ENCODE data around the gene ARHGEF28.

DNA sequence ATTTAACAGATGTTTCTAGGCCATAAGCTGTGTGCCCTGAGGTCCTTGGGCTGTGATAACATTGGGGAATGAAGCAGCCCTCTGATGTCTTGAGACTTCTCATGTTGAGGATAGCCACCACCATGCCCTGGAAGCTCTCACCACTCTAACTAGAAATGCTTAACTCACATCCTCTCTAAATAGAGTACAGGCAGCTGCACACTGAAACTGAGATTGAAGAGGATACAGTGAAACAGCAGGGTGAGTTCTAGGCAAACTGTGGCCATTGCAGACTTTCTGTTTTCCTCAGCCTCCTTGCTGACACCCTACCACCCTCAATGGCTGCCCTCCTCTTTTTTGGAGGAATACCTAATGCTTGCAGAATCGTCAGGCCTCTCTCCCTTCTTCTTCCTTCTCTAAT lies 38.1 kb upstream of the ARHGEF28 start:
- TF ChIP-seq, protein P1, sequence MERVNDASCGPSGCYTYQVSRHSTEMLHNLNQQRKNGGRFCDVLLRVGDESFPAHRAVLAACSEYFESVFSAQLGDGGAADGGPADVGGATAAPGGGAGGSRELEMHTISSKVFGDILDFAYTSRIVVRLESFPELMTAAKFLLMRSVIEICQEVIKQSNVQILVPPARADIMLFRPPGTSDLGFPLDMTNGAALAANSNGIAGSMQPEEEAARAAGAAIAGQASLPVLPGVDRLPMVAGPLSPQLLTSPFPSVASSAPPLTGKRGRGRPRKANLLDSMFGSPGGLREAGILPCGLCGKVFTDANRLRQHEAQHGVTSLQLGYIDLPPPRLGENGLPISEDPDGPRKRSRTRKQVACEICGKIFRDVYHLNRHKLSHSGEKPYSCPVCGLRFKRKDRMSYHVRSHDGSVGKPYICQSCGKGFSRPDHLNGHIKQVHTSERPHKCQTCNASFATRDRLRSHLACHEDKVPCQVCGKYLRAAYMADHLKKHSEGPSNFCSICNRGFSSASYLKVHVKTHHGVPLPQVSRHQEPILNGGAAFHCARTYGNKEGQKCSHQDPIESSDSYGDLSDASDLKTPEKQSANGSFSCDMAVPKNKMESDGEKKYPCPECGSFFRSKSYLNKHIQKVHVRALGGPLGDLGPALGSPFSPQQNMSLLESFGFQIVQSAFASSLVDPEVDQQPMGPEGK (CRISPR knock-in tag; IDR thresholded peaks at IDR 0.05; ENCODE audit: borderline replicate concordance), result no peak
- no peak for TF ChIP-seq ZFP3 (CRISPR knock-in tag; IDR thresholded peaks at IDR 0.05)
- TF ChIP-seq, protein P2, sequence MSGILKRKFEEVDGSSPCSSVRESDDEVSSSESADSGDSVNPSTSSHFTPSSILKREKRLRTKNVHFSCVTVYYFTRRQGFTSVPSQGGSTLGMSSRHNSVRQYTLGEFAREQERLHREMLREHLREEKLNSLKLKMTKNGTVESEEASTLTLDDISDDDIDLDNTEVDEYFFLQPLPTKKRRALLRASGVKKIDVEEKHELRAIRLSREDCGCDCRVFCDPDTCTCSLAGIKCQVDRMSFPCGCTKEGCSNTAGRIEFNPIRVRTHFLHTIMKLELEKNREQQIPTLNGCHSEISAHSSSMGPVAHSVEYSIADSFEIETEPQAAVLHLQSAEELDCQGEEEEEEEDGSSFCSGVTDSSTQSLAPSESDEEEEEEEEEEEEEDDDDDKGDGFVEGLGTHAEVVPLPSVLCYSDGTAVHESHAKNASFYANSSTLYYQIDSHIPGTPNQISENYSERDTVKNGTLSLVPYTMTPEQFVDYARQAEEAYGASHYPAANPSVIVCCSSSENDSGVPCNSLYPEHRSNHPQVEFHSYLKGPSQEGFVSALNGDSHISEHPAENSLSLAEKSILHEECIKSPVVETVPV (CRISPR knock-in tag; IDR thresholded peaks at IDR 0.05), result no peak
- TF ChIP-seq BACH2 (CRISPR knock-in tag; IDR thresholded peaks at IDR 0.05; ENCODE audit: borderline replicate concordance), result no peak
- TF ChIP-seq, protein P3, sequence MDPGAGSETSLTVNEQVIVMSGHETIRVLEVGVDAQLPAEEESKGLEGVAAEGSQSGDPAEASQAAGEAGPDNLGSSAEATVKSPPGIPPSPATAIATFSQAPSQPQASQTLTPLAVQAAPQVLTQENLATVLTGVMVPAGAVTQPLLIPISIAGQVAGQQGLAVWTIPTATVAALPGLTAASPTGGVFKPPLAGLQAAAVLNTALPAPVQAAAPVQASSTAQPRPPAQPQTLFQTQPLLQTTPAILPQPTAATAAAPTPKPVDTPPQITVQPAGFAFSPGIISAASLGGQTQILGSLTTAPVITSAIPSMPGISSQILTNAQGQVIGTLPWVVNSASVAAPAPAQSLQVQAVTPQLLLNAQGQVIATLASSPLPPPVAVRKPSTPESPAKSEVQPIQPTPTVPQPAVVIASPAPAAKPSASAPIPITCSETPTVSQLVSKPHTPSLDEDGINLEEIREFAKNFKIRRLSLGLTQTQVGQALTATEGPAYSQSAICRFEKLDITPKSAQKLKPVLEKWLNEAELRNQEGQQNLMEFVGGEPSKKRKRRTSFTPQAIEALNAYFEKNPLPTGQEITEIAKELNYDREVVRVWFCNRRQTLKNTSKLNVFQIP (CRISPR knock-in tag; IDR thresholded peaks at IDR 0.05; ENCODE audit: borderline replicate concordance, low read depth), result no peak
- no peak for TF ChIP-seq ZNF70 (CRISPR knock-in tag; IDR thresholded peaks at IDR 0.05)
- TF ChIP-seq ZNF565 (CRISPR knock-in tag; conservative IDR thresholded peaks at IDR 0.05; ENCODE audit: low read depth), result no peak
- TF ChIP-seq ESRRG (CRISPR knock-in tag; IDR thresholded peaks at IDR 0.05), result no peak
- TF ChIP-seq, protein P4, sequence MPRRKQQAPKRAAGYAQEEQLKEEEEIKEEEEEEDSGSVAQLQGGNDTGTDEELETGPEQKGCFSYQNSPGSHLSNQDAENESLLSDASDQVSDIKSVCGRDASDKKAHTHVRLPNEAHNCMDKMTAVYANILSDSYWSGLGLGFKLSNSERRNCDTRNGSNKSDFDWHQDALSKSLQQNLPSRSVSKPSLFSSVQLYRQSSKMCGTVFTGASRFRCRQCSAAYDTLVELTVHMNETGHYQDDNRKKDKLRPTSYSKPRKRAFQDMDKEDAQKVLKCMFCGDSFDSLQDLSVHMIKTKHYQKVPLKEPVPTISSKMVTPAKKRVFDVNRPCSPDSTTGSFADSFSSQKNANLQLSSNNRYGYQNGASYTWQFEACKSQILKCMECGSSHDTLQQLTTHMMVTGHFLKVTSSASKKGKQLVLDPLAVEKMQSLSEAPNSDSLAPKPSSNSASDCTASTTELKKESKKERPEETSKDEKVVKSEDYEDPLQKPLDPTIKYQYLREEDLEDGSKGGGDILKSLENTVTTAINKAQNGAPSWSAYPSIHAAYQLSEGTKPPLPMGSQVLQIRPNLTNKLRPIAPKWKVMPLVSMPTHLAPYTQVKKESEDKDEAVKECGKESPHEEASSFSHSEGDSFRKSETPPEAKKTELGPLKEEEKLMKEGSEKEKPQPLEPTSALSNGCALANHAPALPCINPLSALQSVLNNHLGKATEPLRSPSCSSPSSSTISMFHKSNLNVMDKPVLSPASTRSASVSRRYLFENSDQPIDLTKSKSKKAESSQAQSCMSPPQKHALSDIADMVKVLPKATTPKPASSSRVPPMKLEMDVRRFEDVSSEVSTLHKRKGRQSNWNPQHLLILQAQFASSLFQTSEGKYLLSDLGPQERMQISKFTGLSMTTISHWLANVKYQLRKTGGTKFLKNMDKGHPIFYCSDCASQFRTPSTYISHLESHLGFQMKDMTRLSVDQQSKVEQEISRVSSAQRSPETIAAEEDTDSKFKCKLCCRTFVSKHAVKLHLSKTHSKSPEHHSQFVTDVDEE (CRISPR knock-in tag; IDR thresholded peaks at IDR 0.05), result no peak
- TF ChIP-seq, protein P5, sequence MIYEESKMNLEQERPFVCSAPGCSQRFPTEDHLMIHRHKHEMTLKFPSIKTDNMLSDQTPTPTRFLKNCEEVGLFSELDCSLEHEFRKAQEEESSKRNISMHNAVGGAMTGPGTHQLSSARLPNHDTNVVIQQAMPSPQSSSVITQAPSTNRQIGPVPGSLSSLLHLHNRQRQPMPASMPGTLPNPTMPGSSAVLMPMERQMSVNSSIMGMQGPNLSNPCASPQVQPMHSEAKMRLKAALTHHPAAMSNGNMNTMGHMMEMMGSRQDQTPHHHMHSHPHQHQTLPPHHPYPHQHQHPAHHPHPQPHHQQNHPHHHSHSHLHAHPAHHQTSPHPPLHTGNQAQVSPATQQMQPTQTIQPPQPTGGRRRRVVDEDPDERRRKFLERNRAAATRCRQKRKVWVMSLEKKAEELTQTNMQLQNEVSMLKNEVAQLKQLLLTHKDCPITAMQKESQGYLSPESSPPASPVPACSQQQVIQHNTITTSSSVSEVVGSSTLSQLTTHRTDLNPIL (CRISPR knock-in tag; IDR thresholded peaks at IDR 0.05; ENCODE audit: low read depth), result no peak
- TF ChIP-seq ZNF8 (CRISPR knock-in tag; IDR thresholded peaks at IDR 0.05), result no peak
- no peak for TF ChIP-seq ZC3H10 (CRISPR knock-in tag; IDR thresholded peaks at IDR 0.05)
- no peak for TF ChIP-seq GLIS3 (CRISPR knock-in tag; IDR thresholded peaks at IDR 0.05)
